C4-2B (cell line): ENCODE results near the gene MANF.

Experiments
- ZFX ChIP-seq: fragments of 450-650 bp; IDR thresholded peaks from 2 replicates; pipeline ENCODE4 v1.6.1; 2017
- TF ChIP-seq, protein P1 (sequence below): fragments of 450-650 bp; conservative IDR thresholded peaks from 2 replicates; pipeline ENCODE4 v1.5.1; 2017; ENCODE audit warnings: mild to moderate bottlenecking

DNA sequence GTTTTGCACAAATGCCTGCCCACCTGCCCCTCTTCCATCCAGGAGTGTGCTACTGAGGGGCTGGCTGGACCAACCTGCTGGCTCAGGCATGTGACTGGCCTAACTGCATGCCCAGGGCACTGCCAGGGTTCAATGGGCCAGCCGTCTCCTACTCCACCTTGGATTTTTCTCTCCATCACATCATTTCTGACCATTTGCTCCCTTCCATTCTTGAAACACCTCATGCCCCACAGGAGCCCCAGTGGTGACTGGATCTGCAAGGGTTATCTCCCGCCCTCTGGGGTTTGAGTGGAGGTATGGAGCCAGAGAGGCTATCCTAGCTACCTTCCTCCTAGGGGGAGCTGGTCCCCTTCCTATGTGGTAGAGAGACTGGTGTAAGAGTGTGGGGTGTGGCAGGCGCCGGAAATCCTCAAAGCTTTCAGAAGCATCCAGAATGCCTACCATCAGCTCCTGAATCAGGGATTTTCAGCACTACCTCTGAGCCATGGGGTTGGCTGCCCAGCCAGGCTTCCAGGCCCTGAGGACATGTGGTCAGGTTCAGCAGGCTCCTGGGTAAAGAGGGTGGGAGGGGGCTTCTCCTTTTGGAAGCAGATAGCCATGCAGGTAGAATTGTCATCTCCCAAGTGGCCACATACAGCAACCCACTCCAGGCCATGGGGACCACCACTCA lies 2.9 kb upstream of the MANF start:
- TF ChIP-seq, protein P1, sequence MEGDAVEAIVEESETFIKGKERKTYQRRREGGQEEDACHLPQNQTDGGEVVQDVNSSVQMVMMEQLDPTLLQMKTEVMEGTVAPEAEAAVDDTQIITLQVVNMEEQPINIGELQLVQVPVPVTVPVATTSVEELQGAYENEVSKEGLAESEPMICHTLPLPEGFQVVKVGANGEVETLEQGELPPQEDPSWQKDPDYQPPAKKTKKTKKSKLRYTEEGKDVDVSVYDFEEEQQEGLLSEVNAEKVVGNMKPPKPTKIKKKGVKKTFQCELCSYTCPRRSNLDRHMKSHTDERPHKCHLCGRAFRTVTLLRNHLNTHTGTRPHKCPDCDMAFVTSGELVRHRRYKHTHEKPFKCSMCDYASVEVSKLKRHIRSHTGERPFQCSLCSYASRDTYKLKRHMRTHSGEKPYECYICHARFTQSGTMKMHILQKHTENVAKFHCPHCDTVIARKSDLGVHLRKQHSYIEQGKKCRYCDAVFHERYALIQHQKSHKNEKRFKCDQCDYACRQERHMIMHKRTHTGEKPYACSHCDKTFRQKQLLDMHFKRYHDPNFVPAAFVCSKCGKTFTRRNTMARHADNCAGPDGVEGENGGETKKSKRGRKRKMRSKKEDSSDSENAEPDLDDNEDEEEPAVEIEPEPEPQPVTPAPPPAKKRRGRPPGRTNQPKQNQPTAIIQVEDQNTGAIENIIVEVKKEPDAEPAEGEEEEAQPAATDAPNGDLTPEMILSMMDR: no peak
- TF ChIP-seq ZFX: no peak
